Left ventricle myocardium inferior (tissue), 1 donor: ENCODE results near the gene GPR37. TPM values are rescaled to one million over a fixed set of nuclear protein-coding genes. Genes with fewer than 3 reads are reported as not detected.

ENCODE experiments used
- DNase-seq: peaks from one replicate; pipeline ENCODE4 v3.0.0-alpha.2; 2020
- H3K27ac ChIP-seq: fragments of 200-600 bp; replicated peaks from 2 replicates; pipeline ENCODE4 v1.8.0; 2021
- H3K27me3 ChIP-seq: fragments of 200-600 bp; 2 replicates; pipeline ENCODE4 v1.8.0; 2021; ENCODE audit warnings: low read depth
- H3K36me3 ChIP-seq: fragments of 200-600 bp; 2 replicates; pipeline ENCODE4 v1.8.0; 2021
- H3K4me1 ChIP-seq: fragments of 200-600 bp; 2 replicates; pipeline ENCODE4 v1.8.0; 2021
- H3K4me3 ChIP-seq: fragments of 200-600 bp; 2 replicates; pipeline ENCODE4 v1.8.0; 2021; ENCODE audit warnings: mild to moderate bottlenecking, moderate library complexity
- H3K9me3 ChIP-seq: fragments of 200-600 bp; replicated peaks from 2 replicates; pipeline ENCODE4 v1.8.0; 2021
- CTCF ChIP-seq: fragments of 200-600 bp; IDR thresholded peaks from 2 replicates; pipeline ENCODE4 v1.8.0; 2021; ENCODE audit warnings: antibody characterized with exemption, mild to moderate bottlenecking, borderline replicate concordance
- intact Hi-C: fragments of 100-400 bp; cut with micrococcal nuclease; formaldehyde crosslinking; loops from one replicate; pipeline ENCODE4 v1.11.0; 2022
- total RNA-seq: library from RNA; stranded (reverse); fragmentation: NEBNext Ultra II Directional; extraction: Animal tissue kit (Norgen Biotek cat#: 25700); gene quantifications from one replicate; pipeline ENCODE4 v1.2.1, GENCODE V29; 2021
- donor health status: DM: no; HTN: yes; CAD: no; lungs with severe emphysema.

The GPR37 gene
- total RNA-seq, 1 donor from 2014 or later = not detected

- Histone ChIP-seq H3K36me3 (no peaks in the 10 kb centered on the region), H3K4me3 (no peak overlapping the region), H3K27me3 (peaks cover 23% of the 10 kb centered on the region), H3K27ac (no peak overlapping the region), H3K9me3 (no peaks in the 10 kb centered on the region), H3K4me1 (no peaks in the 10 kb centered on the region)
- no peak for TF ChIP-seq CTCF
- intact Hi-C loops = no loop called here
- DNase-seq = no peak
Measured at GRCh38 chr7:124752310-124752709, 13.3 kb downstream of the GPR37 start.

GRCh38 chr7:124751027-124751426 lies 14.6 kb downstream of the GPR37 start:
- intact Hi-C loops = no loop called here

DNA sequence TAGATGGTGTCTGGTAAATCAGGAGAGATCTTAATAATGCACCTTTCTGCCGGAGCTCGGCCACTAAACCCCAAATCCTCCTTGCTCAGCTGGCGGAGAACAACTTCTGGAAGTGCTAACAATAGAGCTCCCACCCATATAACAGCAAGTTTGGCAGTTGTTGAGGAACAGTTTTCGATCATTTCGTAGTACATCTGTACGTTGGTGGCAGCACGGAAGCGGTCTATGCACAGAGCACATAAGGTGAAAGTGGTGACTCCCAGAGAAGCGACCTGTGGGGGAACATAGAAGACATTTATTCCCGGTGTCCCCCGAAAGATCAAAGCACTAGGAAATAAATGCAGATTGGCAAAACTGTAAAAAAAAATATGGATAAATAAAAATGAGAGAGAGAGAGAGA lies 18.5 kb downstream of the GPR37 start:
- Histone ChIP-seq H3K9me3 (no peaks in the 10 kb centered on the region), H3K4me1 (no peaks in the 10 kb centered on the region), H3K36me3 (no peaks in the 10 kb centered on the region), H3K27me3 (peaks cover 20% of the 10 kb centered on the region), H3K27ac (no peak overlapping the region), H3K4me3 (no peak overlapping the region)
- TF ChIP-seq CTCF = no peak
- intact Hi-C loops = no loop called here
- DNase-seq = no peak

More at GRCh38 chr7:124751027-124751426, 14.6 kb downstream of the GPR37 start:
- no peak for DNase-seq
- no peaks in the 10 kb centered on the region for H3K36me3 ChIP-seq
- no peak for TF ChIP-seq CTCF
- H3K27ac ChIP-seq = no peak overlapping the region
- no peaks in the 10 kb centered on the region for H3K4me1 ChIP-seq
- H3K9me3 ChIP-seq = no peaks in the 10 kb centered on the region
- no peak overlapping the region for H3K4me3 ChIP-seq
- H3K27me3 ChIP-seq = peaks cover 24% of the 10 kb centered on the region

DNA sequence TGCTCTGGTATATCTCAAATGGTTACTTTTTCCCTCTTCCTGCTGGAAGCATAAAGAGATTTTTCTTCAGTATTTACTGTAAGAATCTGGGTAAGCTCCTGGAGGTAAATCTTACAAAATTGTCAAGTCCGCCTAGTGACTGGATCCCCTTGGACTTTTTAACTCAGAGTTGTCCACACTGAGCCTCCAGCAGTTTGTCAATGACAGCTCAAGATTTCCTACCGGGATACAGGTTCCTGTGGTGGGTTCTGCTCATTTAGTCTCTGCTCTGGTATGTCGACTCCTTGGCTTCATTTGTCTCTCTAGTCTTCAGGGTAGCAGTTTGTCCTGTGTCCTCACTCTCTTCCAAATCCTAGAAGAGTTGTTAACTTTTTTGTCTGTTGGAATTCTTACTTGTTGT lies 27.0 kb downstream of the GPR37 start:
- no peak for TF ChIP-seq CTCF
- Histone ChIP-seq H3K27ac (no peak overlapping the region), H3K36me3 (no peaks in the 10 kb centered on the region), H3K4me3 (no peak overlapping the region), H3K9me3 (no peaks in the 10 kb centered on the region), H3K4me1 (no peaks in the 10 kb centered on the region), H3K27me3 (no peaks in the 10 kb centered on the region)
- no peak for DNase-seq
- intact Hi-C loops = no loop called here

DNA sequence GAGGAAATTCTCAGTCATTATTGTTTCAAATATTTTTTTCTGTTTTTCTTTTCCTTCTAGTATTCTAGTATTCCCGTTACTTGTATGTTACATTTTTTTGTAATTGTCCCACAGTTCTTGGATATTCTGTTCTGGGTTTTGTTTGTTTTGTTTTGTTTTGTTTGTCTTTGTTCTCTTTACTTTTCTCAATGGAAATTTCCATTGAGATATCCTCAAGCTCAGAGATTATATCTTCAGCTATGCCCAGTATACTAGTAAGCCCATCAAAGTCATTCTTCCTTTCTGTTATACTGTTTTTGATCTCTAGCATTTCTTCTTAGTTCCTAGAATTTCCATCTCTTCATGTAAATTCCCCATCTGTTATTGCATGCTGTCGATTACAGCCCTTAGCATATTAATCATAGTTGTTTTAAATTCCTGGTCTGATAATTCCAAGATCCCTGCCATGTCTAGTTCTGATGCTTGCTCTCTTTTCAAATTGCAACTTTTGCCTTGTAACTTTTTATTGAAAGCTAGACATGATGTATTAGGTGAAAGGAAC lies 27.8 kb downstream of the GPR37 start:
- H3K4me3 ChIP-seq = no peak overlapping the region
- H3K27ac ChIP-seq = no peak overlapping the region
- DNase-seq = no peak
- H3K36me3 ChIP-seq = no peaks in the 10 kb centered on the region
- H3K4me1 ChIP-seq = no peaks in the 10 kb centered on the region
- intact Hi-C loops = no loop called here
- no peaks in the 10 kb centered on the region for H3K27me3 ChIP-seq
- H3K9me3 ChIP-seq = no peaks in the 10 kb centered on the region
- TF ChIP-seq CTCF = no peak
